Measurements from ENCODE around the gene RALB.
A peak's percentile ranks its signal among the peaks of the same experiment; 100 is the strongest.

RALB gene

GRCh38 chr2:120285056-120285455 is 32.4 kb downstream of the RALB start:
- TF ChIP-seq CTCF (IDR thresholded peaks at IDR 0.05; ENCODE audit: insufficient read depth, low read depth, low read length, missing control alignments) = no peak
- no peak for DNase-seq (ENCODE audit: low read depth)
- H3K4me3 ChIP-seq (ENCODE audit: low read length) = no peak overlapping the region

GRCh38 chr2:120287183-120288015 is 34.7 kb downstream of the RALB start:
- H3K4me3 ChIP-seq (ENCODE audit: low read length) = no peak overlapping the region
- peak; percentile 91 for DNase-seq (ENCODE audit: low read depth)
- TF ChIP-seq CTCF (IDR thresholded peaks at IDR 0.05; ENCODE audit: insufficient read depth, low read depth, low read length, missing control alignments) = no peak

GRCh38 chr2:120288016-120288373 is 35.3 kb downstream of the RALB start:
- no peak for TF ChIP-seq CTCF (IDR thresholded peaks at IDR 0.05; ENCODE audit: insufficient read depth, low read depth, low read length, missing control alignments)
- H3K4me3 ChIP-seq (ENCODE audit: low read length) = no peak overlapping the region
- no peak for DNase-seq (ENCODE audit: low read depth)

GRCh38 chr2:120289221-120289906 is 36.7 kb downstream of the RALB start:
- peak; percentile 19 for TF ChIP-seq CTCF (IDR thresholded peaks at IDR 0.05; ENCODE audit: insufficient read depth, low read depth, low read length, missing control alignments)
- DNase-seq (ENCODE audit: low read depth) = no peak
- H3K4me3 ChIP-seq (ENCODE audit: low read length) = no peak overlapping the region

GRCh38 chr2:120290737-120291136 is 38.1 kb downstream of the RALB start:
- H3K4me3 ChIP-seq (ENCODE audit: low read length) = no peak overlapping the region
- DNase-seq (ENCODE audit: low read depth) = no peak
- TF ChIP-seq CTCF (IDR thresholded peaks at IDR 0.05; ENCODE audit: insufficient read depth, low read depth, low read length, missing control alignments) = no peak

GRCh38 chr2:120291401-120292311 is 39.0 kb downstream of the RALB start:
- no peak for TF ChIP-seq CTCF (IDR thresholded peaks at IDR 0.05; ENCODE audit: insufficient read depth, low read depth, low read length, missing control alignments)
- DNase-seq (ENCODE audit: low read depth) = peak; percentile 92

More at GRCh38 chr2:120291401-120292311, 39.0 kb downstream of the RALB start:
- H3K4me3 ChIP-seq (ENCODE audit: low read length) = no peak overlapping the region

All from epithelial cell of esophagus (primary cell).